ENCODE data around the gene TTC28.

TTC28 gene

GRCh38 chr22:28204382-28204781 is 475.3 kb downstream of the TTC28 start:
- no peaks in the 10 kb centered on the region for H3K9me3 ChIP-seq (ENCODE audit: control insufficient read depth, insufficient read depth, low read depth, low read length)
- CTCF ChIA-PET: no interaction called here
- no peak overlapping the region for H3K27ac ChIP-seq (ENCODE audit: extremely low read depth, low read depth, low read length)
- no peak overlapping the region for H3K4me3 ChIP-seq (ENCODE audit: low read depth, low read length)
- no peaks in the 10 kb centered on the region; the same call in 1 of the 2 replicates for H3K4me1 ChIP-seq (ENCODE audit: control insufficient read depth, insufficient read depth, low read length)
- no peaks in the 10 kb centered on the region for H3K36me3 ChIP-seq (ENCODE audit: control insufficient read depth in 2 of 2, insufficient read depth in 1 of 2, low read length in 2 of 2)
- no peak for TF ChIP-seq ZNF155 (tag by site-specific recombination; IDR thresholded peaks at IDR 0.05)
- no peak for TF ChIP-seq HOXC10 (CRISPR knock-in tag; IDR thresholded peaks at IDR 0.05)
- TF ChIP-seq ZNF148 (tag by site-specific recombination; IDR thresholded peaks at IDR 0.05; ENCODE audit: borderline replicate concordance): no peak
- TF ChIP-seq ZNF169 (tag by site-specific recombination; IDR thresholded peaks at IDR 0.05): no peak
- TF ChIP-seq ZNF660 (tag by site-specific recombination; IDR thresholded peaks at IDR 0.05): no peak
- no peak for TF ChIP-seq ZNF548 (tag by site-specific recombination; IDR thresholded peaks at IDR 0.05)
- no peak for TF ChIP-seq ZNF10 (tag by site-specific recombination; IDR thresholded peaks at IDR 0.05)
- TF ChIP-seq ZNF626 (tag by site-specific recombination; IDR thresholded peaks at IDR 0.05): no peak
- no peak for TF ChIP-seq ZNF670 (tag by site-specific recombination; IDR thresholded peaks at IDR 0.05; ENCODE audit: low read depth)
- no peak for TF ChIP-seq SALL2 (tag by site-specific recombination; IDR thresholded peaks at IDR 0.05; ENCODE audit: borderline replicate concordance)
- no peak for TF ChIP-seq ZNF280C (tag by site-specific recombination; IDR thresholded peaks at IDR 0.05)
- TF ChIP-seq ZFP37 (tag by site-specific recombination; IDR thresholded peaks at IDR 0.05): no peak
- POLR2A ChIA-PET: no interaction called here

GRCh38 chr22:28203286-28203685 is 476.4 kb downstream of the TTC28 start:
- POLR2A ChIA-PET: no interaction called here
- CTCF ChIA-PET: no interaction called here

GRCh38 chr22:28198692-28199091 is 480.9 kb downstream of the TTC28 start:
- no peak overlapping the region for H3K27ac ChIP-seq (ENCODE audit: extremely low read depth, low read depth, low read length)
- no peaks in the 10 kb centered on the region for H3K9me3 ChIP-seq (ENCODE audit: control insufficient read depth, insufficient read depth, low read depth, low read length)
- no peaks in the 10 kb centered on the region for H3K36me3 ChIP-seq (ENCODE audit: control insufficient read depth in 2 of 2, insufficient read depth in 1 of 2, low read length in 2 of 2)
- H3K4me3 ChIP-seq (ENCODE audit: low read depth, low read length): no peak overlapping the region
- POLR2A ChIA-PET: no interaction called here
- CTCF ChIA-PET: no interaction called here
- no peaks in the 10 kb centered on the region; the same call in 1 of the 2 replicates for H3K4me1 ChIP-seq (ENCODE audit: control insufficient read depth, insufficient read depth, low read length)
- TF ChIP-seq ZEB2 (tag by site-specific recombination; IDR thresholded peaks at IDR 0.05) (no peak), ZNF501 (tag by site-specific recombination; IDR thresholded peaks at IDR 0.05) (no peak), SP3 (tag by site-specific recombination; IDR thresholded peaks at IDR 0.05) (no peak), ZBTB7A (tag by site-specific recombination; IDR thresholded peaks at IDR 0.05; ENCODE audit: low read depth) (no peak), OSR2 (tag by site-specific recombination; IDR thresholded peaks at IDR 0.05) (no peak), ZFP69B (tag by site-specific recombination; IDR thresholded peaks at IDR 0.05) (no peak), ZNF792 (tag by site-specific recombination; IDR thresholded peaks at IDR 0.05) (no peak)

More at GRCh38 chr22:28203286-28203685, 476.4 kb downstream of the TTC28 start:
- H3K4me3 ChIP-seq (ENCODE audit: low read depth, low read length): no peak overlapping the region
- H3K4me1 ChIP-seq (ENCODE audit: control insufficient read depth, insufficient read depth, low read length): no peaks in the 10 kb centered on the region; the same call in 1 of the 2 replicates
- H3K9me3 ChIP-seq (ENCODE audit: control insufficient read depth, insufficient read depth, low read depth, low read length): no peaks in the 10 kb centered on the region
- no peaks in the 10 kb centered on the region for H3K36me3 ChIP-seq (ENCODE audit: control insufficient read depth in 2 of 2, insufficient read depth in 1 of 2, low read length in 2 of 2)
- no peak for TF ChIP-seq ZNF677 (tag by site-specific recombination; IDR thresholded peaks at IDR 0.05)
- no peak for TF ChIP-seq ZNF785 (tag by site-specific recombination; IDR thresholded peaks at IDR 0.05)
- TF ChIP-seq ZSCAN18 (tag by site-specific recombination; IDR thresholded peaks at IDR 0.05): no peak
- TF ChIP-seq ZNF16 (tag by site-specific recombination; IDR thresholded peaks at IDR 0.05; ENCODE audit: low read depth): no peak
- TF ChIP-seq ZNF433 (tag by site-specific recombination; IDR thresholded peaks at IDR 0.05; ENCODE audit: low read depth): no peak
- no peak for TF ChIP-seq ZNF366 (tag by site-specific recombination; conservative IDR thresholded peaks at IDR 0.05)
- no peak for TF ChIP-seq KLF9 (tag by site-specific recombination; IDR thresholded peaks at IDR 0.05; ENCODE audit: low read depth)
- no peak overlapping the region for H3K27ac ChIP-seq (ENCODE audit: extremely low read depth, low read depth, low read length)

Measured in HEK293 (cell line).